H9 (cell line): Measurements from ENCODE around the gene APOH. TPM values are rescaled to one million over a fixed set of nuclear protein-coding genes. Genes with fewer than 3 reads are reported as not detected.

Experiments
- DNase-seq: peaks from one replicate; pipeline ENCODE4 v3.0.0-alpha.2; 2017
- H2AFZ ChIP-seq: one replicate; pipeline ENCODE4 v1.6.1; 2013; ENCODE audit warnings: mild to moderate bottlenecking, low read length, control low read depth, moderate library complexity
- H2AK5ac ChIP-seq: 2 replicates; pipeline ENCODE4 v1.6.1; 2013; ENCODE audit warnings: low read length, control low read depth, mixed read lengths; ENCODE audit not compliant: insufficient read length
- H2BK120ac ChIP-seq: one replicate; pipeline ENCODE4 v1.6.1; 2013; ENCODE audit warnings: low read depth, mild to moderate bottlenecking, low read length, control low read depth, inconsistent platforms; ENCODE audit not compliant: poor library complexity, severe bottlenecking
- H2BK12ac ChIP-seq: 2 replicates; pipeline ENCODE4 v1.6.1; 2013; ENCODE audit warnings: low read length, control low read depth, mixed read lengths, low read depth; ENCODE audit not compliant: insufficient read length
- H2BK15ac ChIP-seq: 2 replicates; pipeline ENCODE4 v1.6.1; 2013; ENCODE audit warnings: low read depth, low read length, control low read depth
- H2BK20ac ChIP-seq: one replicate; pipeline ENCODE4 v1.6.1; 2013; ENCODE audit warnings: low read depth, mild to moderate bottlenecking, low read length, control low read depth, inconsistent platforms; ENCODE audit not compliant: poor library complexity, severe bottlenecking
- H2BK5ac ChIP-seq: 2 replicates; pipeline ENCODE4 v1.6.1; 2013; ENCODE audit warnings: low read length, control low read depth, mixed read lengths; ENCODE audit not compliant: insufficient read length
- H3K14ac ChIP-seq: 2 replicates; pipeline ENCODE4 v1.6.1; 2013; ENCODE audit warnings: low read length, control low read depth; ENCODE audit not compliant: insufficient read depth
- H3K18ac ChIP-seq: 2 replicates; pipeline ENCODE4 v1.6.1; 2013; ENCODE audit warnings: low read depth, mild to moderate bottlenecking, mixed read lengths, low read length, control low read depth; ENCODE audit not compliant: insufficient read length
- H3K23ac ChIP-seq: 2 replicates; pipeline ENCODE4 v1.6.1; 2013; ENCODE audit warnings: low read length, control low read depth, mixed read lengths, low read depth; ENCODE audit not compliant: insufficient read length
- H3K23me2 ChIP-seq: 2 replicates; pipeline ENCODE4 v1.6.1; 2013; ENCODE audit warnings: low read depth, mild to moderate bottlenecking, mixed read lengths, low read length, control low read depth; ENCODE audit not compliant: insufficient read length, poor library complexity, severe bottlenecking
- H3K27ac ChIP-seq: 2 replicates; pipeline ENCODE4 v1.5.1; 2013; ENCODE audit warnings: low read length, control low read depth, mixed read lengths, low read depth; ENCODE audit not compliant: insufficient read length
- H3K27me3 ChIP-seq: 2 replicates; pipeline ENCODE4 v1.6.1; 2013; ENCODE audit warnings: low read length, control low read depth, inconsistent platforms; ENCODE audit not compliant: insufficient read depth
- H3K4ac ChIP-seq: 2 replicates; pipeline ENCODE4 v1.6.1; 2013; ENCODE audit warnings: low read depth, mild to moderate bottlenecking, control low read depth, inconsistent platforms, low read length, moderate library complexity
- H3K4me1 ChIP-seq: 2 replicates; pipeline ENCODE4 v1.6.1; 2013; ENCODE audit warnings: low read length, control low read depth, inconsistent platforms; ENCODE audit not compliant: insufficient read depth
- H3K4me2 ChIP-seq: 2 replicates; pipeline ENCODE4 v1.6.1; 2013; ENCODE audit warnings: low read length, control low read depth, mixed read lengths; ENCODE audit not compliant: insufficient read length, insufficient read depth
- H3K56ac ChIP-seq: 2 replicates; pipeline ENCODE4 v1.6.1; 2013; ENCODE audit warnings: low read depth, mild to moderate bottlenecking, mixed read lengths, low read length, control low read depth; ENCODE audit not compliant: insufficient read length
- H3K79me1 ChIP-seq: 2 replicates; pipeline ENCODE4 v1.6.1; 2013; ENCODE audit warnings: low read depth, mild to moderate bottlenecking, moderate library complexity, low read length, control low read depth, inconsistent platforms; ENCODE audit not compliant: insufficient read depth, poor library complexity, severe bottlenecking
- H3K79me2 ChIP-seq: 2 replicates; pipeline ENCODE4 v1.6.1; 2013; ENCODE audit warnings: low read length, control low read depth, inconsistent platforms; ENCODE audit not compliant: insufficient read depth
- H3K9ac ChIP-seq: 2 replicates; pipeline ENCODE4 v1.6.1; 2013; ENCODE audit warnings: low read length, control low read depth, mixed read lengths; ENCODE audit not compliant: insufficient read length; ENCODE audit errors: extremely low read depth
- H3K9me3 ChIP-seq: one replicate; pipeline ENCODE4 v1.6.1; 2013; ENCODE audit warnings: low read depth, low read length, inconsistent platforms; ENCODE audit not compliant: control insufficient read depth
- H3T11ph ChIP-seq: one replicate; pipeline ENCODE4 v1.6.1; 2013; ENCODE audit warnings: mild to moderate bottlenecking, low read length, control low read depth, inconsistent platforms
- H4K20me1 ChIP-seq: one replicate; pipeline ENCODE4 v1.6.1; 2013; ENCODE audit not compliant: control insufficient read depth, insufficient read length, insufficient read depth
- H4K5ac ChIP-seq: 2 replicates; pipeline ENCODE4 v1.6.1; 2013; ENCODE audit warnings: low read depth, mild to moderate bottlenecking, mixed read lengths, low read length, control low read depth; ENCODE audit not compliant: insufficient read length
- H4K8ac ChIP-seq: replicated peaks from 2 replicates; pipeline ENCODE4 v1.6.1; 2013; ENCODE audit warnings: low read length, control low read depth, mixed read lengths, low read depth; ENCODE audit not compliant: insufficient read length
- H4K91ac ChIP-seq: 2 replicates; pipeline ENCODE4 v1.6.1; 2013; ENCODE audit warnings: low read depth, mild to moderate bottlenecking, moderate library complexity, mixed read lengths, low read length, control low read depth; ENCODE audit not compliant: insufficient read length
- H3K27ac Mint-ChIP-seq, 3 experiments: 2 replicates in 2 of 3; 3 replicates in 1 of 3; pipeline ENCODE4 v1.8.0; 2020 to 2021; ENCODE audit warnings: mixed read lengths in 3 of 3, mild to moderate bottlenecking in 1 of 3, moderate library complexity in 1 of 3
- H3K27me3 Mint-ChIP-seq: 2 replicates; pipeline ENCODE4 v1.8.0; 2021; ENCODE audit warnings: low read depth, mild to moderate bottlenecking, moderate library complexity, mixed read lengths
- H3K36me3 Mint-ChIP-seq, 3 experiments: 2 replicates in 2 of 3; 3 replicates in 1 of 3; pipeline ENCODE4 v1.8.0; 2020 to 2021; ENCODE audit warnings: low read depth in 3 of 3, mixed read lengths in 3 of 3; ENCODE audit not compliant: insufficient read depth in 1 of 3
- H3K4me1 Mint-ChIP-seq, 2 experiments: 2 replicates each; pipeline ENCODE4 v1.8.0; 2020; ENCODE audit warnings: mixed read lengths in 2 of 2
- H3K4me3 Mint-ChIP-seq, 2 experiments: 2 replicates in 1 of 2; 3 replicates in 1 of 2; pipeline ENCODE4 v1.8.0; 2020 to 2021; ENCODE audit warnings: mild to moderate bottlenecking in 2 of 2, mixed read lengths in 2 of 2, moderate library complexity in 1 of 2
- H3K9me3 Mint-ChIP-seq, 2 experiments: 2 replicates in 1 of 2; 3 replicates in 1 of 2; pipeline ENCODE4 v1.8.0; 2020; ENCODE audit warnings: mild to moderate bottlenecking in 2 of 2, mixed read lengths in 2 of 2, moderate library complexity in 1 of 2
- CTCF ChIP-seq: fragments of 200-600 bp; sonication (generic); conservative IDR thresholded peaks from 3 replicates; pipeline ENCODE4 v1.8.0; 2021; ENCODE audit warnings: antibody characterized with exemption, mild to moderate bottlenecking
- WGBS: extraction: QIAGEN DNeasy Blood & Tissue Kit; methylation state at CpG from one replicate; pipeline ENCODE4 v1.1.7; 2013; ENCODE audit warnings: missing lambda C conversion rate, low lambda C conversion rate, mixed read lengths; ENCODE audit not compliant: insufficient read length; ENCODE audit errors: extremely low coverage; 5-methylcytosine and 5-hydroxymethylcytosine counted together
- total RNA-seq: library from RNA; stranded (reverse); gene quantifications from 2 replicates; pipeline ENCODE4 v1.2.1, GENCODE V29; 2021

Gene APOH
- total RNA-seq, 1 experiment from 2014 or later: not detected

GRCh38 chr17:66214884-66215528 lies 14.2 kb downstream of the APOH start:
- no peaks in the 10 kb centered on the region for H4K20me1 ChIP-seq
- H3K79me2 ChIP-seq: no peaks in the 10 kb centered on the region
- H3K4me1 ChIP-seq: no peaks in the 10 kb centered on the region
- H3K4ac ChIP-seq: no peak overlapping the region
- no peaks in the 10 kb centered on the region for H3K9me3 ChIP-seq
- no peak overlapping the region for H2AK5ac ChIP-seq
- H3K79me1 ChIP-seq: no peaks in the 10 kb centered on the region
- no peak overlapping the region for H3T11ph ChIP-seq
- H3K27ac Mint-ChIP-seq: no peak overlapping the region
- no peak for TF ChIP-seq CTCF
- peaks cover 10% of the 10 kb centered on the region in 2 experiments for H3K4me1 Mint-ChIP-seq
- H3K56ac ChIP-seq: no peak overlapping the region
- H3K27me3 ChIP-seq: no peaks in the 10 kb centered on the region
- H3K4me2 ChIP-seq: no peak overlapping the region
- H3K27ac ChIP-seq: no peak overlapping the region
- no CpG with 5 or more reads among the region's 5 CpGs for WGBS
- no peak overlapping the region for H4K91ac ChIP-seq
- H4K8ac ChIP-seq: no peak overlapping the region
- H2AFZ ChIP-seq: no peak overlapping the region
- no peak overlapping the region for H2BK5ac ChIP-seq
- no peak overlapping the region for H3K4me3 Mint-ChIP-seq
- H2BK120ac ChIP-seq: no peak overlapping the region
- no peak for DNase-seq
- H3K23me2 ChIP-seq: no peaks in the 10 kb centered on the region
- no peak overlapping the region for H3K18ac ChIP-seq
- no peaks in the 10 kb centered on the region for H3K36me3 Mint-ChIP-seq
- H3K9me3 Mint-ChIP-seq: no peaks in the 10 kb centered on the region
- H2BK15ac ChIP-seq: no peak overlapping the region
- no peaks in the 10 kb centered on the region; the same call in 1 of the 2 replicates for H3K27me3 Mint-ChIP-seq
- no peak overlapping the region for H2BK20ac ChIP-seq
- H4K5ac ChIP-seq: no peak overlapping the region
- no peak overlapping the region for H3K9ac ChIP-seq
- H2BK12ac ChIP-seq: no peak overlapping the region
- no peak overlapping the region for H3K14ac ChIP-seq
- H3K23ac ChIP-seq: no peak overlapping the region
